ENCODE results near the gene IL17B.
A peak's percentile ranks its signal among the peaks of the same experiment; 100 is the strongest.

The IL17B gene

DNA sequence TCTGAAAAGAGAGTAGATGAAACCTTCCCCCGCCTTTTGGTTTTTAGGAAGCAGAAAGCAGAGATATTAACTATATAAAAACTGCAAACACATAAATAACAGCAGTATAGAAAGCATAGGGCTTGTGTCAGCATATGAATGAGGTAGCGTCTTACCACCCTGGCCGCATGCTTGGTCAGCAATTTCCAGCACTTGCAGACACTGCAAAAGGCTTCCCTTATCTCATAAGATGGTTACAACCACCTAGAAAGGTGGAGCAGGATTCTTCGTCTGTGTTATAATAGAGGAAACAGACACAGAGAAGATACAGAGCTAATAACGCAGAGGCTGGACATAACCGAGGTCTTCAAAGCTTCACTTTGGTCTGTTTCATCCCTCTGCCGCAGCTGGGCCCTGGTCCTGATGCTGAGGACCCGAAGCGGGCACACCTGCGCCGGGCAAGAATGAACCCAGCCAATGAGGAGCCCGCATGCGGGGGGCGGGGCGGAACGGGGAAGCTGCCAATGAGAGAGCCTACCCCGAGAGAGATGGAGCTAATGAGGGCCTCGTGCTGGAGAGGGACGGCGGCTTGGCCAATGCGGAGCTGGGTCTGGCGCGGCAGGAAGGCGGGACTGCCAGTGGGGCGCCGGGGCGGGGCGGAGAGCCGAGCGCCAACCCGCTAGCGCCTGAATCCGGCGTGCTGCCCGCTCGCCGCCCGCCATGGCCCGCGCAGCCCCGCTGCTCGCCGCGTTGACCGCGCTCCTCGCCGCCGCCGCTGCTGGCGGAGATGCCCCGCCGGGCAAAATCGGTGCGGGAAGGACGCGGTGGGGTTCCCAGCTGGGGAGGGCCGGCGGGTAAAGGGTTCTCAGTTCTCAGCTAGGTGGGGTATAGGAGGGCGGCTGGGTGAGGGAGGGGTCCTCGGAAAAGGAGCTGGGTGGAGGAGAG lies 21.5 kb downstream of the IL17B start, which contains the start of gene PCYOX1L:
PCYOX1L (plus strand) TSS at position 677 of the 924 bp plus-strand sequence; CDS start at position 700, 23 bp downstream.
- peak; percentile 91 to 96 for DNase-seq (ENCODE audit: low read depth in 2 of 2)

- no peak for DNase-seq (ENCODE audit: low read depth in 2 of 2)
These were observed 22.7 kb downstream of the IL17B start for GRCh38 chr5:149356391-149356790.

DNA sequence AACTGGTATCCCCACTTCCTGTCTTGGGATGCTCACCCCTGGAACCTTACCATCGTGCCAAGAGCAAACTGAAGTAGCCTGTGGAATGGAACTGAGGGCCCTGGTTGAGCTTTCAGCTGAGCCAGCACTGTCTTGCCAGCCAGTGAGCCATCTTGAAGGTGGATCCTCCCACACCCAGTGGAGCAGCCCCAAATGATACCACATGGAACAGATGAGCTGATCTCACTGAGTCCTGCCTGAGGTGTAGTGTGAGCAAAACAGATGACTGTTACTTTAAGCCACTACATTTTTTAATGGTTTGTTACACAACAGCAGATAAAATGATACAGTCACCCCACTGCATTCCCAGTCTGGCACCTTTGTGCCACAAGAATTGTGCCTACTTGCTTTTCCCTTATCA lies 23.4 kb downstream of the IL17B start:
- no peak for DNase-seq (ENCODE audit: low read depth in 2 of 2)

DNA sequence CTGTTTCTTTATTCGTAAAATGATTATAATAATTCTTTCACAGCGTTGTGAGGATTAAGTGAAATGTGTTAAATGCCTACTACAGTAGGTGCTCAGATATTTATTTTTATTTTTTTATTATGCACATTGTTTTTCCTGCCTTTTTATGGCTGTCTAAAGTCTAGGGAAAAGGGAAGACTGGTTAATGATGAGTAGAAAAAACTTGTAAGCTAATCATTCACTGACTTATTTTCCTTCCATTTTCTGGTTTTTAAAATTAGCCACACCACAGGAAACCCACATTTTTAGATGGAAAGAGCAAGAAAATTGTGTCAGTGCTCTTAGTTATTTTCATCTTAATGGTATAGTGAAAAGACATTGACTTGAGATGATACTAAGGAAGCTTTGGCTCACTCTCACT lies 25.2 kb downstream of the IL17B start:
- DNase-seq (ENCODE audit: low read depth in 2 of 2), result no peak

DNA sequence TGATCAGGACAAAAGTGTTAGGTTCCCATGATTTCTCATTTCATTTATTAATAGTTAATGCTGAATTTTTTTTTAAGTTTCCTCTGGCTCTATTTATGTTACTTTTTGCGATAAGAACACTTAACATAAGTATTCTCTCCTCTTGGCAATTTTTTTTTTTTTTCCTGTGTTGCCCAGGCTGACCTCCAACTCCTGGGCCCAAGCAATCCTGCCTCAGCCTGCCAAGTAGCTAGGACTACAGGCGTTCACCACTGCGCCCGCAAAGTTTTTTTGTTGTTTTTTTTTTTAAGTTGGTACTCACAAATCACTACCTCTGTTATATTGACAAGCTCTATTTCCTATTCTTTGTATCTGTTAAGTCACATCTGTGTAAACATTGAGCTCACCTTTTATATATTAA lies 26.9 kb downstream of the IL17B start:
- DNase-seq (ENCODE audit: low read depth in 2 of 2), result no peak

- DNase-seq (ENCODE audit: low read depth in 2 of 2), result no peak
These were observed 29.7 kb downstream of the IL17B start for GRCh38 chr5:149349382-149349781.

DNA sequence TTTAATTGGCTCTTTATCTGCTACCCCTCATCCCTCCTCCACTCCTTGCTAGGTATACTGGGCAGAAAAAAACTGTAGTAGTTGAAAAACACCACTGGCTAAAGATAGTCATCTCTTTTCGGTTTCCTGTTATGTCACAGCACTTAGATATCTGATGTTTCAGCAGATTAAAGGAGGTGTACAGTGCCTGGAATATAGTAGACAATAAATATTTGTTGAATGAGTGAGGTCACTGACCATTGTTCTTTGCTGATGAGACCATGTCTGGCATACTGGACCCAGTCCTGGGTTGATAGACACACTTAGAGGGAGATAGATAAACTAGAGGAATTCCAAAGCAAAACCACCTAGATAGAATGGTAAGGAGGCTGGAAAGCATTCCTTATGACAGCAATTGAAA lies 30.6 kb downstream of the IL17B start:
- no peak for DNase-seq (ENCODE audit: low read depth in 2 of 2)

DNA sequence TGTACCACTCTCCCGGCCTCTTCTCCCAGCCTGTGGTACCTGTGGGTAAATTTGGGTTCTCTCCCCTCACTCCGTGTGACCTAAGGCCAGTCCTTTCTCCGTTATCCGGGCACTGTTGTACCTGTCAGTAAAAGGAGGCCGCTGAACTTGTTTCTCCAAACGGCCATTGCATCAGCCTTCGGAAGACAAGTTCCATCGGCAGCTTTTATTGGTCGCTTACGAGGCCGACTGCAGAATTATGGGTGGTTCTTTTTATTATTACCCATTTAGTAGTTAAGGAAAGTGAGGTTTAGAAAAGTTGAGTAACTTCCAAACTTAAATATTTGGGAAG lies 33.2 kb downstream of the IL17B start:
- DNase-seq (ENCODE audit: low read depth in 2 of 2), result no peak

- peak; percentile 68 to 77 for DNase-seq (ENCODE audit: low read depth in 2 of 2)
These were observed 33.8 kb downstream of the IL17B start, which contains the start of gene GRPEL2 for GRCh38 chr5:149345147-149345891. GRPEL2 (plus strand) TSS chr5:149345499; CDS start chr5:149345540, 41 bp downstream.

DNA sequence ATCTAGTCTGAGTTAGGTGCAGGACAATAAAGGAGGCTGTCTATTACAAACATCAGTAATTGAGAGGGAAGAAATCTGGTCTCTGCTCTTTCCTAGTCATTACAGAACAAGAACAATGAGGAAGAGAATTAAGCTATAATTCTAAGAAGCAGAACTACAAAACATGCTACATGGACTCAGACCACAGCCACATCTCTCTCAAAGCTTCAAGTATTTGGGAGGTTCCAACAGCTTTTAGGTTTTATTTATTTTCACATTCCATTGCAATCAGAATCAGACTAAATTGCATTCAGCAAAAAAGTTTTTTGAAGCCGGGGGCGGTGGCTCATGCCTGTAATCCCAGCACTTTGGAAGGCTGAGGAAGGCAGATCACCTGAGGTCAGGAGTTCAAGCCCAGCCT lies 34.9 kb downstream of the IL17B start:
- DNase-seq (ENCODE audit: low read depth in 2 of 2), result no peak

DNA sequence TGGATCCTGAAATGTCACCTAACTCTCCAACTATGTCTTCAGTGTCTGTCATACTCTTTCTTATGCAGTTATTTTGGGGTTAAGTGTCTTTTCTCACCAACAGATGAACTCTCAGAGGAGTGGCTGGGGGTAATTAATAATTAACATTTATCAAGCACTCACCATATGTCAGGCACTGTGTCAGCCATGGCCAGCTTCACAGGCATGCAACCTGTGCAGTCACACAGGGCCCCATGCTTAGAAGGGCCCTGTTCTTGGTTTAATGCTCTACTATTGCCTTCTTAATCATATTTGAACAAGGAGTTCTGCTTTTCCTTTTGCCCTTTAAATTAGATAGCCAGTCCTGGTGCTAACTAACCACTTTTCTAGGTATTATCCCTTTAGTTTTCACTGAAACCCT lies 37.2 kb downstream of the IL17B start:
- no peak for DNase-seq (ENCODE audit: low read depth in 2 of 2)

- no peak for DNase-seq (ENCODE audit: low read depth in 2 of 2)
These were observed 38.2 kb downstream of the IL17B start for GRCh38 chr5:149340920-149341319.

- DNase-seq (ENCODE audit: low read depth in 2 of 2), result no peak
These were observed 40.7 kb downstream of the IL17B start for GRCh38 chr5:149338364-149338763.

DNA sequence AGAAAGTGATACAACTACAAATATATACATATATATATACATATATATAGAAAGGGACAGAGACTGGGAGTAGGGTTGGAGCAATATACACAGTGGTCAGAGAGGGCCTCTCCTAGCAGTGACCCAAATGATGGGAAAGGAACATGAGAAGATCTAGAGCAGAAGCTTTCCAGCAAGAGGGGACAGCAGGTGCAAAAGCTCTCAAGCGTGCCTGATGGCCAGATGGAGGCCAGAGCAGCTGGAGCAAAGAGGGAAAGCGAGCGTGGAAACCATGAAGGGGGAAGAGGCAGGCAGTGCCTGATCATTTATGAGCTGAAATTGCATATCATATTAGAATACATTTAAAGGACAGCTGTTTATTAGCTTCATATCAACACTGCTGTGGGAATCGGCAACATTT lies 41.4 kb downstream of the IL17B start:
- no peak for DNase-seq (ENCODE audit: low read depth in 2 of 2)

DNA sequence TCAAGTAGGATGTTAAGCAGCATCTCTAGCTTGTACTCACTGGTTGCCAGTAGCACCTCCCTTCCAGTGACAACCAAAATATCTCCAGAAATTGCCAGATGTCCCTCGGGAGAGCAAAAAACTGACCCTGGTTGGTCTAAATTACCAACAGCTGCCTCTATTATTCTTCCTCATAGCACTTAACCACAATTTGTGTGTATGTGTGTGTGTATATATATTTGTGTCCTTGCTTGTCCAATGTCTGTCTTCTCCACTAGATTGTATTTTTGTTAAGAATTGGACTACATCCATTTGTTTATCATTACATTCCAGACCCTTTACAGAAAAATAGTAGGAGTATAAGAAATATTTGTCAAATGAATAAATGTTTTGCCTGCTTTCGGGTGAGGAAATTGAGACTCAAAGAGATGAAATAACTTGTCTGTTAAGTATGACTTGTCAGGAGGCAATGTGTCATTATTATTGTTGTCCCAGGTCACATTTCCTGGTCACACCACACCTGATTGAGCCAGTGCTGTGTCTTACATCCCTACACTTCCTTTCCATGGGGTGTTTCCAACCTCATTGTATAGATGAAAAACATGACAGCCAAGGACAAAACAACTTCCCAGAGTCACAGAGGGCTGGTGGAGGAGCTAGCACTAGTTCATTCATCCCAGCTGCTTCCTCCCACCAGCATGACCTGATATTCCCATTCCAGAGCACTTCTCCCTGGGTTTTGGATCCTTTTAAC lies 45.2 kb downstream of the IL17B start:
- DNase-seq (ENCODE audit: low read depth in 2 of 2), result no peak

GRCh38 chr5:149328177-149328576 lies 50.9 kb downstream of the IL17B start:
- no peak for DNase-seq (ENCODE audit: low read depth in 2 of 2)

- DNase-seq (ENCODE audit: low read depth in 2 of 2), result no peak
These were observed 52.5 kb downstream of the IL17B start for GRCh38 chr5:149326611-149327010.

DNA sequence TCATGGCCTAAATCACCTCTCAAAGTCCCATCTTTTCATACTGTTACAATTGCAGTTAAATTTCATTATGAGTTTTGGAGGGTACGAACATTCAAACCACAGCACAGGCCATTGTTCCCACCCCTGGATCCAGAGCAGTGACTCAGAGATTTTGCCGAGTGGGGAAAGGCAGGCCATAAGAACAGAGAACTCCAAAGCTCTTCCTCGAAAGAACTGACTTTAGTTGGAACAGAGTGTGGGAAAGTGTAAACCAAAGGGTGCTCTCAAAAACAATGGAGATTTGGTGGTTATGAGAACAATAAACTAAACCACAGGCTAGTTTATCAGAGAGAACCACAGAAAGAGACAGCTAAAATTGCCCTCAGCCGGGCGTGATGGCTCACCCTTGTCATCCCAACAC lies 53.2 kb downstream of the IL17B start:
- DNase-seq (ENCODE audit: low read depth in 2 of 2), result no peak

DNA sequence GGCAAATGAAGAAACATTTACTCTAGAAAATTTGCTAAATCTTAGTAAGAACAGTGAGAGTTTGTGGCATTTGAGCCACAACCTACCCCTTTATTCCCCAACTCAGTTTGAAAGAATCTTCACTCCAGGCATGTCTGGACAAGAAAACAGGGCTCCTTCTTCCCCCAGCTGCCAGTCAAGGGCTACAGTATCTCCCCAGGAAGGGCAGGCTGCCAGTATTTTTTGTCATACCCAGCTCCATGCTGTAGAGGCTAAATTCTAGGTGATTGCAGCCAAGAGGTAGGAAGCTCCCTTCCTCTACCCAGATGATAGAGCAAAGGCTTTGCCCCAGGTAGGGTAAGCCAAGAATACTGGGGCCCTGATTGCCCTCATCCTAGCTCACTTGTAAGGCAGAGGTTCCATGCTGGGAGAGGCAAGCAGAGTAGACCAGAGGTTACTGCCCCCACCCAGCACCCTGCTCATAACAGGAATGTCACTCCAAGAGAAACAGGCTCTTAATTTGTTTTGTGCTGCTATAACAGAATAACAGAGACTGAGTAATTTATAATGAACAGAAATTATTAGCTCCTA lies 53.8 kb downstream of the IL17B start:
- no peak for DNase-seq (ENCODE audit: low read depth in 2 of 2)

DNA sequence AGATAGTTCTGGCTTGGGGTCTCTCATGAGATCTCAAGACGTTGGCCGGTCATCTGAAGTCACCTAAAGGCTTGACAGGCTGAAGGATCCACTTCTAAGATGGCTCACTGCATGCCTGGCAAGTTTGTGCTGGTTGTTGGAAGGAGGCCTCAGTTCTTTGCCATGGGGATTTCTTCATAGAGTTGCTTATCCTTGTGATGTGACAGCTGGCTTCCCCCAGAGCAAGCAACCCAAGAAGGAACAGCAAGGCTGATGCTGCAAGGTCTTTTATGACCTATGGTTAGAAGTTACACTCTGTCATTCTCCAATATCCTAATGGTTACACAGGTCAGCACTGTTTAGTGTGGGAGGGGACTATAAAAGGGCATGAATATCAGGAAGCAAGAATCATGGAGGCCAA lies 54.5 kb downstream of the IL17B start:
- no peak for DNase-seq (ENCODE audit: low read depth in 2 of 2)

Data from stimulated activated CD4-positive, alpha-beta T cell treated with anti-CD3 and anti-CD28 coated beads, Interleukin-1b, Interleukin-23, amount 100 ng/mL, for 1 hour (primary cell).